A673 (cell line): ENCODE results near the gene CADPS2. TPM values are rescaled to one million over a fixed set of nuclear protein-coding genes. Genes with fewer than 3 reads are reported as not detected.

ENCODE experiments used
- BruUV-seq: library from RNA; stranded (reverse); fragments of 400-500 nt; replicated peaks from 2 replicates; lab custom pipeline; 2021; lab: Mats Ljungman, UMichigan
- CTCF ChIA-PET: fragments of 300-600 bp; sonication (Branson Sonifier 250); formaldehyde crosslinking; loops from one replicate; lab custom pipeline; 2022; ENCODE audit warnings: antibody characterized with exemption; lab: Charles Lee
- POLR2A ChIA-PET: fragments of 300-600 bp; sonication (Branson Sonifier 250); formaldehyde crosslinking; loops from one replicate; lab custom pipeline; 2022; ENCODE audit warnings: antibody characterized with exemption; ENCODE audit not compliant: low non-redundant PET; lab: Charles Lee
- DNase-seq: peaks from one replicate; pipeline ENCODE4 v3.0.0-alpha.2; 2015; ENCODE audit warnings: low spot score
- H3K27ac ChIP-seq: fragments of 200-600 bp; sonication (generic); 2 replicates; pipeline ENCODE4 v1.5.1; 2016; ENCODE audit warnings: mixed run types, low read depth, mild to moderate bottlenecking, mixed read lengths, antibody characterized with exemption, low read length; ENCODE audit not compliant: poor library complexity, severe bottlenecking
- H3K27me3 ChIP-seq: fragments of 200-600 bp; sonication (generic); replicated peaks from 2 replicates; pipeline ENCODE4 v1.6.1; 2017; ENCODE audit warnings: mixed run types, low read depth, mild to moderate bottlenecking, mixed read lengths, antibody characterized with exemption, low read length; ENCODE audit not compliant: insufficient read depth, poor library complexity
- H3K36me3 ChIP-seq: fragments of 200-600 bp; sonication (generic); 2 replicates; pipeline ENCODE4 v1.6.1; 2016; ENCODE audit warnings: mixed run types, mild to moderate bottlenecking, mixed read lengths, antibody characterized with exemption, low read length; ENCODE audit not compliant: insufficient read depth, poor library complexity, severe bottlenecking
- H3K4me1 ChIP-seq: fragments of 200-600 bp; sonication (generic); 2 replicates; pipeline ENCODE4 v1.6.1; 2017; ENCODE audit warnings: mixed run types, mild to moderate bottlenecking, mixed read lengths, antibody characterized with exemption, low read length; ENCODE audit not compliant: insufficient read depth, poor library complexity, severe bottlenecking
- H3K4me3 ChIP-seq: fragments of 200-600 bp; sonication (generic); 2 replicates; pipeline ENCODE4 v1.5.1; 2016; ENCODE audit warnings: low read depth, mixed run types, mild to moderate bottlenecking, mixed read lengths, low read length; ENCODE audit not compliant: poor library complexity, severe bottlenecking
- H3K9me3 ChIP-seq: fragments of 200-600 bp; sonication (generic); 2 replicates; pipeline ENCODE4 v1.6.1; 2016; ENCODE audit warnings: mixed run types, low read depth, mild to moderate bottlenecking, mixed read lengths, antibody characterized with exemption, low read length; ENCODE audit not compliant: poor library complexity, severe bottlenecking
- EZH2 ChIP-seq: fragments of 200-600 bp; sonication (generic); IDR thresholded peaks from 2 replicates; pipeline ENCODE4 v1.6.1; 2017; ENCODE audit warnings: borderline replicate concordance, low read depth, mild to moderate bottlenecking, mixed read lengths, antibody characterized with exemption, low read length; ENCODE audit not compliant: poor library complexity, severe bottlenecking
- intact Hi-C: fragments of 100-400 bp; cut with micrococcal nuclease; formaldehyde crosslinking; loops from one replicate; pipeline ENCODE4 v1.10.0; 2022; ENCODE audit not compliant: unreplicated experiment
- total RNA-seq: library from RNA; stranded (reverse); gene quantifications from 2 replicates; pipeline ENCODE4 v1.2.3, GENCODE V29; 2021
- TF ChIP-seq, protein P1 (sequence below): fragments of 300-800, 200-600 bp; sonication (generic); conservative IDR thresholded peaks from 2 replicates; pipeline ENCODE4 v1.5.1; 2017; ENCODE audit warnings: low read depth, mild to moderate bottlenecking, antibody characterized with exemption, low read length, moderate library complexity, mixed read lengths

CADPS2 gene
- total RNA-seq, 1 experiment from 2014 or later: 81.3 TPM

DNA sequence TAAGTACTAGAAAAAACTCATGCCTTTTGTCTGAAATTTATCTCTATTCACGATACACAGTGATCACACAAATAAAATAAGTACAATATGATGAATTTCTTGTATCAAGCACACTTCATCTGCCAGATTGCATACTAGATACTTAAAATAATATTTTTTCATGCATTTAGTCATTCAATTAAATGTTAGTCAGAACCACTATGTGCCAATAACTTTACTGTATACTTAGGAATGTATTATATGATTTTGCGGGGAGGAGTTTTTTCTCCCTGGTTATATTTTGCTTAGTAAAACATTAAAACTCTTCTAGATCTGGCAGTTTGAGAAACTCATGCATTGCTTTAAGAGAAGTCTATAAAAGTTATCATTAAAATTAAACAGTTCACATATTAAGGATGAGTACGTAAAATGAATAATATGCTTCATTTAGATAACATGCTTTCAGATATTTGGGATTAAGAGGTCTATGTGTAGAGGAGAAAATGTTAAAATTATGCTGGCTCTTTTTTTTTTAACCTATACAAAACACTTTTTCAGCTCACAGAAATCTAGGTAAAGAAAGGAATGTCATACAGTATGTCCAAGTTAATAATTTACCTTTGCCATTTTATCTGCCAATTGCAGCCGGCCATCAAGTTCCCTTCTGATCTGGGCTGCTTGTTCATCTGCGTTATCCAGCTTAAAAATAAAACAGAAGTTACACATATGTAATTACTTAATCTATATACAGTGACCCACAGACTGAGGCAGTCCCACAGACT lies 257.4 kb downstream of the CADPS2 start:
- ChIA-PET POLR2A (no interaction called here), CTCF (no interaction called here)
- Histone ChIP-seq H3K9me3 (no peaks in the 10 kb centered on the region), H3K4me3 (no peak overlapping the region), H3K27me3 (no peaks in the 10 kb centered on the region), H3K36me3 (no peaks in the 10 kb centered on the region), H3K4me1 (no peaks in the 10 kb centered on the region), H3K27ac (no peak overlapping the region)
- TF ChIP-seq, protein P1, sequence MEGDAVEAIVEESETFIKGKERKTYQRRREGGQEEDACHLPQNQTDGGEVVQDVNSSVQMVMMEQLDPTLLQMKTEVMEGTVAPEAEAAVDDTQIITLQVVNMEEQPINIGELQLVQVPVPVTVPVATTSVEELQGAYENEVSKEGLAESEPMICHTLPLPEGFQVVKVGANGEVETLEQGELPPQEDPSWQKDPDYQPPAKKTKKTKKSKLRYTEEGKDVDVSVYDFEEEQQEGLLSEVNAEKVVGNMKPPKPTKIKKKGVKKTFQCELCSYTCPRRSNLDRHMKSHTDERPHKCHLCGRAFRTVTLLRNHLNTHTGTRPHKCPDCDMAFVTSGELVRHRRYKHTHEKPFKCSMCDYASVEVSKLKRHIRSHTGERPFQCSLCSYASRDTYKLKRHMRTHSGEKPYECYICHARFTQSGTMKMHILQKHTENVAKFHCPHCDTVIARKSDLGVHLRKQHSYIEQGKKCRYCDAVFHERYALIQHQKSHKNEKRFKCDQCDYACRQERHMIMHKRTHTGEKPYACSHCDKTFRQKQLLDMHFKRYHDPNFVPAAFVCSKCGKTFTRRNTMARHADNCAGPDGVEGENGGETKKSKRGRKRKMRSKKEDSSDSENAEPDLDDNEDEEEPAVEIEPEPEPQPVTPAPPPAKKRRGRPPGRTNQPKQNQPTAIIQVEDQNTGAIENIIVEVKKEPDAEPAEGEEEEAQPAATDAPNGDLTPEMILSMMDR: no peak
- no peak for TF ChIP-seq EZH2
- no TSS peak for BruUV-seq
- no peak for DNase-seq
- intact Hi-C loops: no loop called here

DNA sequence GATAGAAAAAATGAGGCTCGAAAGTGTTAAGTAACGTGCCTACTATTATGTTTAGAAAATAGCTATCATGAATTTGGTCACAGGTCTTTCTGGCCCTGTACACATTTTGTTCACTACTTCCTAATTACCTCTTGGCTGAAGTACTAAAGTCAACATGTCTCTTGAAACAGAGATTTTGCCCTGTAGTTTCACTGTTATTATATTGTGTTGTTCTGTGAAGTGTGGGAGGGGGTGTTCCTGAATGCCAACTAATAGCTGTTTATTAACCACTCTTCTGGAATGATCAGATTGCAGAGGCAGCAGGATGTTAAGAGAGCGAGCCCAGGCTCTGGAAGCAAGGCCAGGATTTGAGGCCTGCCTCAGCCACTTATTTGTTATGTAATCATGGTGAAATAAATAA lies 259.5 kb downstream of the CADPS2 start:
- H3K27ac ChIP-seq: no peak overlapping the region
- no peaks in the 10 kb centered on the region for H3K27me3 ChIP-seq
- no peaks in the 10 kb centered on the region for H3K4me1 ChIP-seq
- no peak overlapping the region for H3K4me3 ChIP-seq
- TF ChIP-seq EZH2: no peak
- TF ChIP-seq, protein P1: no peak
- ChIA-PET CTCF (no interaction called here), POLR2A (no interaction called here)
- no peaks in the 10 kb centered on the region for H3K9me3 ChIP-seq
- no peaks in the 10 kb centered on the region for H3K36me3 ChIP-seq
- no peak for DNase-seq
- intact Hi-C loops: no loop called here
- no TSS peak for BruUV-seq

DNA sequence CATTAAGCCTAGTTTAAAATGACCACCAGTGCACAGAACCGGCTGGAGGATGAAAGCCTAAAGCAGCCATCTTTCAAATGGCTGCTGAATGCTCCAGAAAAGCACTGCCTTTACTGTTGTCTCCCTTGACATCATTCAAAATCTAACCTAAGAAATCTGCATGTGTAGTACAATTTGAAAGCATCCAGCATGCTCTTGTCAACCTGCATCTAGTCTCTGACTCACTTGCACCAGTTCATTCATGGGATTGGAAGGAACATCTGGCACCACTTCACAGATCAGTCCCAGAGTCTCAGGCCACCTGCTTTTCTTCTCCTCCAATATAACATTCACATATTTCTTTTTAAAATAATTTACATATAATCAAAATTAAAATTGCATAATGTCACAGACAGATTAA lies 263.6 kb downstream of the CADPS2 start:
- H3K4me3 ChIP-seq: no peak overlapping the region
- H3K27ac ChIP-seq: no peak overlapping the region
- no peaks in the 10 kb centered on the region for H3K36me3 ChIP-seq
- CTCF ChIA-PET: no interaction called here
- no peaks in the 10 kb centered on the region for H3K9me3 ChIP-seq
- no TSS peak for BruUV-seq
- DNase-seq: no peak
- POLR2A ChIA-PET: interaction anchor here (0.6 kb wide), 1 partner anchor 245 kb away, joined by 6 read pairs; no protein-coding TSS in a partner anchor
- no peaks in the 10 kb centered on the region for H3K4me1 ChIP-seq
- intact Hi-C loops: no loop called here
- TF ChIP-seq, protein P1: no peak
- no peak for TF ChIP-seq EZH2
- H3K27me3 ChIP-seq: no peaks in the 10 kb centered on the region
